HepG2 (cell line): Measurements from ENCODE around the gene ACTN4. TPM values are rescaled to one million over a fixed set of nuclear protein-coding genes. Genes with fewer than 3 reads are reported as not detected.

Source experiments
- ATAC-seq: fragments of 200-7000 bp; cut with Tn5 transposase; 3 replicates; pipeline ENCODE4 v1.9.1; 2020; ENCODE audit warnings: mild to moderate bottlenecking, moderate library complexity
- BruUV-seq: library from RNA; stranded (reverse); fragments of 400-500 nt; replicated peaks from 2 replicates; lab custom pipeline; 2021; lab: Mats Ljungman, UMichigan
- CTCF ChIA-PET: fragments of 300-600 bp; formaldehyde crosslinking; extraction: SDS; loops from one replicate; lab custom pipeline; 2021; ENCODE audit warnings: low total read pairs, inconsistent platforms, low intra/inter-chr PET ratio; lab: Yijun Ruan, JAX
- POLR2A ChIA-PET: fragments of 350-600 bp; sonication (Branson Sonifier 250); formaldehyde crosslinking; loops from one replicate; lab custom pipeline; 2020; ENCODE audit warnings: antibody characterized with exemption, inconsistent platforms; lab: Yijun Ruan, JAX
- DNase-seq: peaks from one replicate; pipeline ENCODE4 v3.0.0-alpha.2; 2015; ENCODE audit warnings: low spot score
- FAIRE-seq: peaks from 3 replicates; lab custom pipeline; 2011; peaks lifted over from hg19 to GRCh38; lab: Jason Lieb, UNC
- H2AFZ ChIP-seq: one replicate; pipeline ENCODE4 v1.6.1; 2011; ENCODE audit warnings: low read length, inconsistent platforms
- H3K27ac ChIP-seq: fragments of 300-600 bp; 3 replicates; pipeline ENCODE4 v1.8.0; 2011; ENCODE audit warnings: mixed run types, mild to moderate bottlenecking, mixed read lengths, low read length, inconsistent platforms; ENCODE audit not compliant: insufficient read depth; ENCODE audit errors: extremely low read length
- H3K27me3 ChIP-seq, 2 experiments: fragments of 200-600 bp in 1 of 2; 2 replicates in 1 of 2; 3 replicates in 1 of 2; pipeline versions ENCODE4 v1.6.0 to v1.8.0; 2011; ENCODE audit warnings: low read length in 2 of 2, mild to moderate bottlenecking in 2 of 2, moderate library complexity in 2 of 2, inconsistent platforms in 1 of 2; ENCODE audit not compliant: insufficient read depth in 2 of 2, control insufficient read depth in 1 of 2
- H3K36me3 ChIP-seq, 2 experiments: fragments of 200-600 bp in 1 of 2; replicated peaks in 1 of 2; 2 replicates in 1 of 2; 3 replicates in 1 of 2; pipeline versions ENCODE4 v1.5.1 to v1.8.0; 2011; ENCODE audit warnings: low read length in 2 of 2, inconsistent platforms in 1 of 2; ENCODE audit not compliant: insufficient read depth in 2 of 2, control insufficient read depth in 1 of 2
- H3K4me1 ChIP-seq: 2 replicates; pipeline ENCODE4 v1.5.1; 2012; ENCODE audit warnings: low read length, inconsistent platforms; ENCODE audit not compliant: insufficient read depth
- H3K4me2 ChIP-seq: 2 replicates; pipeline ENCODE4 v1.6.0; 2011; ENCODE audit warnings: low read depth, low read length, inconsistent platforms
- H3K4me3 ChIP-seq, 3 experiments: fragments of 200-600 bp in 1 of 3; sonication (generic), shearing (Covaris generic) in 1 of 3; replicated peaks in 1 of 3; 2 replicates each; pipeline ENCODE4 v1.5.1; 2011 to 2016; ENCODE audit warnings: low read length in 3 of 3, inconsistent platforms in 2 of 3, low read depth in 2 of 3, mild to moderate bottlenecking in 2 of 3, control low read depth in 1 of 3, mixed read lengths in 1 of 3; ENCODE audit not compliant: insufficient read depth in 1 of 3
- H3K79me2 ChIP-seq: one replicate; pipeline ENCODE4 v1.6.1; 2011; ENCODE audit warnings: low read length, inconsistent platforms; ENCODE audit not compliant: insufficient read depth
- H3K9ac ChIP-seq: 2 replicates; pipeline ENCODE4 v1.6.0; 2011; ENCODE audit warnings: mild to moderate bottlenecking, low read depth, low read length, inconsistent platforms; ENCODE audit not compliant: insufficient read depth
- H3K9me3 ChIP-seq: 2 replicates; pipeline ENCODE4 v1.5.1; 2012; ENCODE audit warnings: mild to moderate bottlenecking, low read length
- H4K20me1 ChIP-seq: 2 replicates; pipeline ENCODE4 v1.6.0; 2011; ENCODE audit warnings: inconsistent platforms, mild to moderate bottlenecking, low read length, moderate library complexity; ENCODE audit not compliant: insufficient read depth
- FOXO1 ChIP-seq: sonication (generic); formaldehyde crosslinking; IDR thresholded peaks from 2 replicates; pipeline ENCODE4 v1.4.0; 2020; ENCODE audit warnings: missing genetic modification reagents
- KAT8 ChIP-seq: IDR thresholded peaks from 2 replicates; pipeline ENCODE4 v1.6.1; 2016; ENCODE audit warnings: missing genetic modification reagents, missing compliant biosample characterization
- NFIC ChIP-seq: IDR thresholded peaks from 2 replicates; pipeline ENCODE4 v1.6.1; 2012; ENCODE audit warnings: mild to moderate bottlenecking, low read length, inconsistent platforms
- PPARG ChIP-seq: conservative IDR thresholded peaks from 2 replicates; pipeline ENCODE4 v1.6.1; 2016; ENCODE audit warnings: missing biosample characterization, missing genetic modification reagents
- SMYD3 ChIP-seq: sonication (generic); formaldehyde crosslinking; IDR thresholded peaks from 2 replicates; pipeline ENCODE4 v1.8.1; 2023; ENCODE audit warnings: mild to moderate bottlenecking, missing genetic modification reagents
- SP4 ChIP-seq: sonication (generic); formaldehyde crosslinking; IDR thresholded peaks from 2 replicates; pipeline ENCODE4 v1.8.1; 2023; ENCODE audit warnings: mild to moderate bottlenecking, missing genetic modification reagents
- ZFAT ChIP-seq: sonication (generic); formaldehyde crosslinking; conservative IDR thresholded peaks from 2 replicates; pipeline ENCODE4 v1.8.1; 2023; ENCODE audit warnings: missing genetic modification reagents, inconsistent platforms
- ZNF33A ChIP-seq: sonication (generic); formaldehyde crosslinking; IDR thresholded peaks from 2 replicates; pipeline ENCODE4 v1.5.1; 2020; ENCODE audit warnings: missing genetic modification reagents, mild to moderate bottlenecking, moderate library complexity, borderline replicate concordance
- ZNF343 ChIP-seq: sonication (generic); formaldehyde crosslinking; IDR thresholded peaks from 2 replicates; pipeline ENCODE4 v1.4.0; 2020; ENCODE audit warnings: mild to moderate bottlenecking, missing genetic modification reagents
- ZNF503 ChIP-seq: sonication (generic); formaldehyde crosslinking; IDR thresholded peaks from 2 replicates; pipeline ENCODE4 v1.4.0; 2020; ENCODE audit warnings: missing genetic modification reagents
- ZNF557 ChIP-seq: sonication (generic); formaldehyde crosslinking; IDR thresholded peaks from 2 replicates; pipeline ENCODE4 v1.4.0; 2020; ENCODE audit warnings: missing genetic modification reagents
- WGBS: methylation state at CpG from one replicate; pipeline ENCODE4 v1.1.6; 2017; ENCODE audit warnings: low lambda C conversion rate; 5-methylcytosine and 5-hydroxymethylcytosine counted together
- in situ Hi-C: cut with HindIII; loops from 2 replicates; pipeline ENCODE4 v1.10.0; 2017; ENCODE audit warnings: low pct_unique_long_range_greater_than_20kb; ENCODE audit not compliant: extremely low pct_ligation_motif_present
- intact Hi-C: fragments of 100-400 bp; cut with micrococcal nuclease; formaldehyde crosslinking; loops from one replicate; pipeline ENCODE4 v1.10.0; 2022; ENCODE audit not compliant: unreplicated experiment
- polyA plus RNA-seq, 8 experiments: library from polyadenylated mRNA; depleted of rRNA in 3 of 8; stranded (reverse) in 7 of 8; unstranded in 1 of 8; fragments of >200 nt; fragmentation: Illumina TruSeq in 4 of 8; extraction: Trizol in 4 of 8; gene quantifications; 2 replicates each; pipeline versions ENCODE4 v1.2.1 to v1.2.3, GENCODE V29; 2011 to 2016; ENCODE audit warnings: low read depth in 4 of 8, missing spikeins in 1 of 8, mixed read lengths in 1 of 8; ENCODE audit not compliant: insufficient read depth in 1 of 8
- total RNA-seq, 5 experiments: library from RNA; depleted of rRNA; stranded (reverse); fragments of >200 nt; fragmentation: Illumina TruSeq; extraction: Trizol; gene quantifications; 2 replicates each; pipeline ENCODE4 v1.2.3, GENCODE V29; 2016; ENCODE audit warnings: low read depth in 1 of 5

Gene ACTN4
- total and polyA plus RNA-seq, 2 of the 13 experiments (the other 11 are each of a cell fraction or from before 2014, with no cell fraction given) = 171 to 192 TPM

GRCh38 chr19:38638461-38638860, 9.0 kb upstream of the ACTN4 start:
- no peak for FAIRE-seq
- intact Hi-C loops = no loop called here

More at GRCh38 chr19:38638461-38638860, 9.0 kb upstream of the ACTN4 start:
- ChIA-PET POLR2A (interaction anchor here (1.3 to 2.0 kb wide), 3 partner anchors 9 to 292 kb away, joined by 3 to 6 read pairs (median 6); partner anchors contain the start of genes ACTN4, MRPS12 and SARS2), CTCF (no interaction called here)
- Histone ChIP-seq H3K4me2 (no peak overlapping the region), H4K20me1 (0 out of 2 replicates have a peak, but pooled peaks cover 4% of the 10 kb centered on the region), H3K27me3 (no peaks in the 10 kb centered on the region; a peak in 1 of 5 replicates), H3K9ac (no peak overlapping the region), H3K9me3 (no peaks in the 10 kb centered on the region), H3K79me2 (no peaks in the 10 kb centered on the region)
- DNase-seq (no peak), ATAC-seq (no peak)
- in situ Hi-C loops = loop anchor here (10.0 kb wide), 1 partner anchor 94 kb away; no protein-coding TSS in a partner anchor
- TF ChIP-seq SP4 (CRISPR knock-in tag) = no peak
- no peak for TF ChIP-seq SMYD3 (CRISPR knock-in tag)
- TF ChIP-seq ZNF503 = no peak
- TF ChIP-seq ZNF557 (CRISPR knock-in tag) = no peak
- no peak for TF ChIP-seq ZNF33A (CRISPR knock-in tag)
- TF ChIP-seq FOXO1 = no peak
- no peak for TF ChIP-seq ZFAT (CRISPR knock-in tag)
- TF ChIP-seq NFIC = no peak
- no peak for TF ChIP-seq KAT8 (CRISPR knock-in tag)
- TF ChIP-seq PPARG (CRISPR knock-in tag) = no peak
- TF ChIP-seq ZNF343 (CRISPR knock-in tag) = no peak
- TF ChIP-seq, all 625 proteins: peak for 0
- H3K36me3 ChIP-seq = peaks cover 0 to 1% of the 10 kb centered on the region in 2 experiments; a peak in 1 of 5 replicates
- peaks cover 18% of the 10 kb centered on the region for H3K4me1 ChIP-seq
- 100% methylated on average over 3 of the region's 3 CpGs for WGBS
- no peak overlapping the region for H3K27ac ChIP-seq
- H2AFZ ChIP-seq = no peak overlapping the region
- no TSS peak for BruUV-seq
- H3K4me3 ChIP-seq = no peak overlapping the region
